D721Med (cell line): ENCODE data around the gene BCL6B.

Experiments
- DNase-seq: peaks from one replicate; pipeline ENCODE4 v3.0.0; 2011; ENCODE audit warnings: low spot score; ENCODE audit not compliant: insufficient read length
- FAIRE-seq: peaks from 2 replicates; lab custom pipeline; 2011; peaks lifted over from hg19 to GRCh38; lab: Jason Lieb, UNC
- CTCF ChIP-seq: IDR thresholded peaks from 2 replicates; pipeline ENCODE4 v1.5.1; 2012; ENCODE audit warnings: mild to moderate bottlenecking, control low read depth; ENCODE audit not compliant: insufficient read depth; ENCODE audit errors: missing control alignments

Gene BCL6B

GRCh38 chr17:7017827-7018200 is 5.0 kb upstream of the BCL6B start:
- DNase-seq = no peak
- no peak for TF ChIP-seq CTCF
- FAIRE-seq = no peak

GRCh38 chr17:7018331-7018964 is 4.4 kb upstream of the BCL6B start:
- FAIRE-seq (no peak), DNase-seq (no peak)
- no peak for TF ChIP-seq CTCF

GRCh38 chr17:7019367-7019766 is 3.5 kb upstream of the BCL6B start:
- DNase-seq = no peak
- no peak for FAIRE-seq
- no peak for TF ChIP-seq CTCF

GRCh38 chr17:7019839-7020519 is 2.9 kb upstream of the BCL6B start:
- DNase-seq = no peak
- no peak for FAIRE-seq
- TF ChIP-seq CTCF = no peak

GRCh38 chr17:7020894-7021664 is 1.8 kb upstream of the BCL6B start:
- FAIRE-seq = no peak
- TF ChIP-seq CTCF = no peak

GRCh38 chr17:7021993-7022778 is 664 bp upstream of the BCL6B start:
- FAIRE-seq (no peak), DNase-seq (peak; percentile 97)

More at GRCh38 chr17:7020894-7021664, 1.8 kb upstream of the BCL6B start:
- no peak for DNase-seq

More at GRCh38 chr17:7021993-7022778, 664 bp upstream of the BCL6B start:
- peak; percentile 51 for TF ChIP-seq CTCF
